LNCaP clone FGC (cell line): ENCODE results near the gene LHFPL5.

ENCODE experiments used
- DNase-seq: peaks from one replicate; pipeline ENCODE4 v3.0.0-alpha.2; 2011; ENCODE audit warnings: low read depth
- H3K4me3 ChIP-seq: 2 replicates; pipeline ENCODE4 v1.5.1; 2011; ENCODE audit warnings: mild to moderate bottlenecking, low read depth, low read length, control low read depth
- CTCF ChIP-seq: IDR thresholded peaks from 2 replicates; pipeline ENCODE4 v1.5.1; 2012; ENCODE audit warnings: mild to moderate bottlenecking; ENCODE audit not compliant: control insufficient read depth, insufficient read depth; ENCODE audit errors: extremely low read depth

Gene LHFPL5

DNA sequence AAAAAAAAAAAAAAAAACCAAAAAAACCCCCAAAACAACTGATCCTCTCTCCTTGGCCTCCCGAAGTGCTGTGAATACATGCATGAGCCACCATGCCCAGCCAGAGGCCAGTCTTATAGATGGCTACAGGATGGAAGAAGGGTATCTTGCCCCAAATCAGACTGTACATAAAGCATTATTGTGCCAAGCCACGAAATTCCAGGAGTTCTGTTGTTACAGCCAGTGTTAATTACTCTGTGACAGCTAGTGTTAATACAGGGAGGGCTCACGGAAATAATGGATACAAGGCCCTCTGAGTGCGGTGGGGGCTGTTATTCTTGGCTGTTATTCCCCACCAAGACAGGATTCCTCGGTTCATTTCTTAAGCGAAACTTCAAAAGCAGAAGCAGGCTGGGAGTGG, 30.1 kb upstream of the LHFPL5 start:
- TF ChIP-seq CTCF, result no peak
- no peak overlapping the region for H3K4me3 ChIP-seq
- DNase-seq, result no peak

- TF ChIP-seq CTCF, result no peak
- DNase-seq, result no peak
- no peak within 1 kb of the TSS for H3K4me3 ChIP-seq
Measured at GRCh38 chr6:35776364-35777215, 28.6 kb upstream of the LHFPL5 start, which contains the start of gene CLPSL2. Gene CLPSL2 (plus strand): TSS chr6:35776598. CDS start chr6:35776619, 21 bp downstream.

DNA sequence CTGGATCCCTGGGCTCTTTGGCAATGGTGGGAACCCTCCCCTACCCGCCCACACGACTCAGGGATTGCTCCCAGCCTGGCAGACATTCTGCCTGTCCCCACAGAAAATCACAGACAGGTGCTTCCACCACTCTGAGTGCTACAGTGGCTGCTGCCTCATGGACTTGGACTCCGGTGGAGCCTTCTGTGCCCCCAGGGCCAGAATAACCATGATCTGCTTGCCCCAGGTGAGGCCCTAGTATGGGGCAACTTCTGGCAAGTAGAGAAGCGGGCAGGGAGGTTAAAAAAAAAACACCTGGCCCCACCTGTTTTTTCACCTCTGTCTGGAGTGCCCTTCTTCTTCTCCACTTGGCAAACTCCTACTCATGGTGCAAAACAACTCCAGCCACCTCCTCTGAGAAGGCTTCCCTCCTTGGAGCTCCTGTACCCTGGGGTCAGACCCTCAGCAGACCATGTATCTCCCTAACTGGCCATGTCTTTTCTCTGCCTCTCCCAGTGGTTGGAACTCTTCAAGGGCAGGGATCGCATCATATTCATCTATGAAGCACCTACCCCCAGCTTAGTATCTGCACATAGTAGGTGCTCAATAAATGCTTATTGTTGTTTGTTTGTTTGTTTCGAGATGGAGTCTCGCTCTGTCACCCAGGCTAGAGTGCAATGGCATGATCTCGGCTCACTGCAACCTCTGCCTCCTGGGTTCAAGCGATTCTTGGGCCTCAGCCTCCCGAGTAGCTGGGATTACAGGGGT, 27.6 kb upstream of the LHFPL5 start:
- no peak overlapping the region for H3K4me3 ChIP-seq
- no peak for TF ChIP-seq CTCF

DNA sequence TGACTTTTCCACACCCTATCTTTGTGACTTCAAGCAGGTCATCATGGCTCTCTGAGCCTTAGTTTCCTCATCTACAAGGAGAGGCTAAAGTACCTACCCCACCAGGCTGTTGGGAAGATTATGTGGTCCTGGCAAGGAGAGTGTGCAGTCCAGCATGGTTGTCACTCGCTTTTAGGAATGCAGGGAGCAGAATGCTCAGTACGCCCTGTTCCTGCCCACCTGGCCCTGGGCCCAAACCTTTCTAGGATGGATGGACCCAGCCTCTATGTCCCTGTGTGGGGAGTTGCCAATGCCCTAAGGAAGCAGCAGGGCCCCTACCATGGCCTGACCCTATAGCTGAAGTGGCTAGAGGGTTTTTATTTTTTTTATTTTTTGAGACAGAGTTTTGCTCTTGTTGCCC, 26.7 kb upstream of the LHFPL5 start:
- no peak overlapping the region for H3K4me3 ChIP-seq
- no peak for TF ChIP-seq CTCF
- DNase-seq, result no peak

More for the DNA sequence above, 27.6 kb upstream of the LHFPL5 start:
- DNase-seq, result no peak

DNA sequence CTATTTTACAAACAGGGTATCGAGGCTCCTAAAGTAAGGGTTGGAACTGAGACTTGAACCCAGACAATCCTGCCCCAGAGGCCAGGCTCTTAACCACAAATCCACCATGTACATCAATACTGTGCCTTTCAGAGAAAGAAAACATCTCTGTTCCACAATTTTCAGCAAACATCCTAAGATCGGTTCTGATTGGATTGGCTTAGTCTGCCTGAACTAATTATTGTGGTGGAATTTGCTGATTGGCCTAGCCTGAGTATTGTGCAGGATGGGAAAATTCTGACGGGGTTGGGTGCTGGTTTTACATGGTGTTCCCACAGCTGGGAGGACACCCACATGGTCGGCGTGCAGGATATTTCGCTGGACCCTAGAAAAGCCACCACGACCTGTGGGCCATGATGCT, 24.4 kb upstream of the LHFPL5 start, which contains the start of gene CLPSL1:
Gene CLPSL1, plus strand, starts transcription at position 301 of the 400 bp plus-strand sequence. Its CDS starts 92 bp downstream, at position 393.
- no peak for TF ChIP-seq CTCF
- DNase-seq, result no peak

GRCh38 chr6:35781290-35781689, 23.9 kb upstream of the LHFPL5 start:
- no peak overlapping the region for H3K4me3 ChIP-seq
- no peak for DNase-seq
- no peak for TF ChIP-seq CTCF

More for the DNA sequence above, 24.4 kb upstream of the LHFPL5 start, which contains the start of gene CLPSL1:
- no peak within 1 kb of the TSS for H3K4me3 ChIP-seq
